ENCODE measurements around the gene MEX3A.

- TF ChIP-seq TEAD4 (IDR thresholded peaks at IDR 0.05) (no peak), EP300 (IDR thresholded peaks at IDR 0.05; ENCODE audit: borderline replicate concordance) (no peak), ZBTB7A (IDR thresholded peaks at IDR 0.05; ENCODE audit: low read depth) (no peak), TCF12 (IDR thresholded peaks at IDR 0.05; ENCODE audit: low read depth) (no peak)
These were observed 17.0 kb upstream of the MEX3A start for GRCh38 chr1:156099282-156099681.

Data from Ishikawa (cell line).